H9 (cell line): Measurements from ENCODE around the gene FHL3. TPM values are rescaled to one million over a fixed set of nuclear protein-coding genes. Genes with fewer than 3 reads are reported as not detected.

Experiments
- DNase-seq: peaks from one replicate; pipeline ENCODE4 v3.0.0-alpha.2; 2017
- H2AFZ ChIP-seq: one replicate; pipeline ENCODE4 v1.6.1; 2013; ENCODE audit warnings: mild to moderate bottlenecking, low read length, control low read depth, moderate library complexity
- H2AK5ac ChIP-seq: 2 replicates; pipeline ENCODE4 v1.6.1; 2013; ENCODE audit warnings: low read length, control low read depth, mixed read lengths; ENCODE audit not compliant: insufficient read length
- H2BK120ac ChIP-seq: one replicate; pipeline ENCODE4 v1.6.1; 2013; ENCODE audit warnings: low read depth, mild to moderate bottlenecking, low read length, control low read depth, inconsistent platforms; ENCODE audit not compliant: poor library complexity, severe bottlenecking
- H2BK12ac ChIP-seq: 2 replicates; pipeline ENCODE4 v1.6.1; 2013; ENCODE audit warnings: low read length, control low read depth, mixed read lengths, low read depth; ENCODE audit not compliant: insufficient read length
- H2BK15ac ChIP-seq: 2 replicates; pipeline ENCODE4 v1.6.1; 2013; ENCODE audit warnings: low read depth, low read length, control low read depth
- H2BK20ac ChIP-seq: one replicate; pipeline ENCODE4 v1.6.1; 2013; ENCODE audit warnings: low read depth, mild to moderate bottlenecking, low read length, control low read depth, inconsistent platforms; ENCODE audit not compliant: poor library complexity, severe bottlenecking
- H2BK5ac ChIP-seq: 2 replicates; pipeline ENCODE4 v1.6.1; 2013; ENCODE audit warnings: low read length, control low read depth, mixed read lengths; ENCODE audit not compliant: insufficient read length
- H3K14ac ChIP-seq: 2 replicates; pipeline ENCODE4 v1.6.1; 2013; ENCODE audit warnings: low read length, control low read depth; ENCODE audit not compliant: insufficient read depth
- H3K18ac ChIP-seq: 2 replicates; pipeline ENCODE4 v1.6.1; 2013; ENCODE audit warnings: low read depth, mild to moderate bottlenecking, mixed read lengths, low read length, control low read depth; ENCODE audit not compliant: insufficient read length
- H3K23ac ChIP-seq: 2 replicates; pipeline ENCODE4 v1.6.1; 2013; ENCODE audit warnings: low read length, control low read depth, mixed read lengths, low read depth; ENCODE audit not compliant: insufficient read length
- H3K23me2 ChIP-seq: 2 replicates; pipeline ENCODE4 v1.6.1; 2013; ENCODE audit warnings: low read depth, mild to moderate bottlenecking, mixed read lengths, low read length, control low read depth; ENCODE audit not compliant: insufficient read length, poor library complexity, severe bottlenecking
- H3K27ac ChIP-seq: 2 replicates; pipeline ENCODE4 v1.5.1; 2013; ENCODE audit warnings: low read length, control low read depth, mixed read lengths, low read depth; ENCODE audit not compliant: insufficient read length
- H3K27me3 ChIP-seq: 2 replicates; pipeline ENCODE4 v1.6.1; 2013; ENCODE audit warnings: low read length, control low read depth, inconsistent platforms; ENCODE audit not compliant: insufficient read depth
- H3K4ac ChIP-seq: 2 replicates; pipeline ENCODE4 v1.6.1; 2013; ENCODE audit warnings: low read depth, mild to moderate bottlenecking, control low read depth, inconsistent platforms, low read length, moderate library complexity
- H3K4me1 ChIP-seq: 2 replicates; pipeline ENCODE4 v1.6.1; 2013; ENCODE audit warnings: low read length, control low read depth, inconsistent platforms; ENCODE audit not compliant: insufficient read depth
- H3K4me2 ChIP-seq: 2 replicates; pipeline ENCODE4 v1.6.1; 2013; ENCODE audit warnings: low read length, control low read depth, mixed read lengths; ENCODE audit not compliant: insufficient read length, insufficient read depth
- H3K56ac ChIP-seq: 2 replicates; pipeline ENCODE4 v1.6.1; 2013; ENCODE audit warnings: low read depth, mild to moderate bottlenecking, mixed read lengths, low read length, control low read depth; ENCODE audit not compliant: insufficient read length
- H3K79me1 ChIP-seq: 2 replicates; pipeline ENCODE4 v1.6.1; 2013; ENCODE audit warnings: low read depth, mild to moderate bottlenecking, moderate library complexity, low read length, control low read depth, inconsistent platforms; ENCODE audit not compliant: insufficient read depth, poor library complexity, severe bottlenecking
- H3K79me2 ChIP-seq: 2 replicates; pipeline ENCODE4 v1.6.1; 2013; ENCODE audit warnings: low read length, control low read depth, inconsistent platforms; ENCODE audit not compliant: insufficient read depth
- H3K9ac ChIP-seq: 2 replicates; pipeline ENCODE4 v1.6.1; 2013; ENCODE audit warnings: low read length, control low read depth, mixed read lengths; ENCODE audit not compliant: insufficient read length; ENCODE audit errors: extremely low read depth
- H3K9me3 ChIP-seq: one replicate; pipeline ENCODE4 v1.6.1; 2013; ENCODE audit warnings: low read depth, low read length, inconsistent platforms; ENCODE audit not compliant: control insufficient read depth
- H3T11ph ChIP-seq: one replicate; pipeline ENCODE4 v1.6.1; 2013; ENCODE audit warnings: mild to moderate bottlenecking, low read length, control low read depth, inconsistent platforms
- H4K20me1 ChIP-seq: one replicate; pipeline ENCODE4 v1.6.1; 2013; ENCODE audit not compliant: control insufficient read depth, insufficient read length, insufficient read depth
- H4K5ac ChIP-seq: 2 replicates; pipeline ENCODE4 v1.6.1; 2013; ENCODE audit warnings: low read depth, mild to moderate bottlenecking, mixed read lengths, low read length, control low read depth; ENCODE audit not compliant: insufficient read length
- H4K8ac ChIP-seq: replicated peaks from 2 replicates; pipeline ENCODE4 v1.6.1; 2013; ENCODE audit warnings: low read length, control low read depth, mixed read lengths, low read depth; ENCODE audit not compliant: insufficient read length
- H4K91ac ChIP-seq: 2 replicates; pipeline ENCODE4 v1.6.1; 2013; ENCODE audit warnings: low read depth, mild to moderate bottlenecking, moderate library complexity, mixed read lengths, low read length, control low read depth; ENCODE audit not compliant: insufficient read length
- H3K27ac Mint-ChIP-seq, 3 experiments: 2 replicates in 2 of 3; 3 replicates in 1 of 3; pipeline ENCODE4 v1.8.0; 2020 to 2021; ENCODE audit warnings: mixed read lengths in 3 of 3, mild to moderate bottlenecking in 1 of 3, moderate library complexity in 1 of 3
- H3K27me3 Mint-ChIP-seq: 2 replicates; pipeline ENCODE4 v1.8.0; 2021; ENCODE audit warnings: low read depth, mild to moderate bottlenecking, moderate library complexity, mixed read lengths
- H3K36me3 Mint-ChIP-seq, 3 experiments: 2 replicates in 2 of 3; 3 replicates in 1 of 3; pipeline ENCODE4 v1.8.0; 2020 to 2021; ENCODE audit warnings: low read depth in 3 of 3, mixed read lengths in 3 of 3; ENCODE audit not compliant: insufficient read depth in 1 of 3
- H3K4me1 Mint-ChIP-seq, 2 experiments: 2 replicates each; pipeline ENCODE4 v1.8.0; 2020; ENCODE audit warnings: mixed read lengths in 2 of 2
- H3K4me3 Mint-ChIP-seq, 2 experiments: 2 replicates in 1 of 2; 3 replicates in 1 of 2; pipeline ENCODE4 v1.8.0; 2020 to 2021; ENCODE audit warnings: mild to moderate bottlenecking in 2 of 2, mixed read lengths in 2 of 2, moderate library complexity in 1 of 2
- H3K9me3 Mint-ChIP-seq, 2 experiments: 2 replicates in 1 of 2; 3 replicates in 1 of 2; pipeline ENCODE4 v1.8.0; 2020; ENCODE audit warnings: mild to moderate bottlenecking in 2 of 2, mixed read lengths in 2 of 2, moderate library complexity in 1 of 2
- WGBS: extraction: QIAGEN DNeasy Blood & Tissue Kit; methylation state at CpG from one replicate; pipeline ENCODE4 v1.1.7; 2013; ENCODE audit warnings: missing lambda C conversion rate, low lambda C conversion rate, mixed read lengths; ENCODE audit not compliant: insufficient read length; ENCODE audit errors: extremely low coverage; 5-methylcytosine and 5-hydroxymethylcytosine counted together
- total RNA-seq: library from RNA; stranded (reverse); gene quantifications from 2 replicates; pipeline ENCODE4 v1.2.1, GENCODE V29; 2021
- TF ChIP-seq, protein P1 (sequence below): fragments of 200-600 bp; sonication (generic); conservative IDR thresholded peaks from 3 replicates; pipeline ENCODE4 v1.8.0; 2021; ENCODE audit warnings: antibody characterized with exemption, mild to moderate bottlenecking

The FHL3 gene
- total RNA-seq, 1 experiment from 2014 or later: 32.8 TPM

DNA sequence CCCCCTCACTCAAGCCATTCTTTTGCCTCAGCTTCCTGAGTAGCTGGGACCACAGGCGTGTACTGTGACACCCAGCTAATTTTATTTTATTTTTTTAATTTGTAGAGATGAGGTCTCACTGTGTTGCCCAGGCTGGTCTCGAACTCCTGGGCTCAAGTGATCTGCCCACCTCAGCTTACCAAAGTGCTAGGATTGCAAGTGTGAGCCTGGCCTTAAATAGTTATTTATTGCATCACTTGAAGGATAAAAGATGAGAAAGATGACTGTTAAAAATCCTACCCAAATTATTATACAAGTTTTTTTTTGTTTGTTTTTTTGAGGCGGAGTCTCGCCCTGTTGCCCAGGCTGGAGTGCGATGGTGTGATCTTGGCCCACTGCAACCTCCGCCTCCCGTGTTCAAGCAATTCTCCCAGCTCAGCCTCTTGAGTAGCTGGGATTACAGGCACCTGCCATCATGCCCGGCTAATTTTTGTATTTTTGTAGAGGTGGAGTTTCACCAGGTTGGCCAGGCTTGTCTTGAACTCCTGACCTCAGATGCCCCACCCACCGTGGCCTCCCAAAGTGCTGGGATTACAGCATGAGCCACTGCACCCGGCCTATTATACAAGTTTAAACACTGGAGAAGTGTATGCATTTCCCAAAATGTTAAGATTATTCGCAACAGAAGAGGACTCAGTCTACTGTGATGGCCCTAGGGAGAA is 9.6 kb upstream of the FHL3 start:
- TF ChIP-seq, protein P1, sequence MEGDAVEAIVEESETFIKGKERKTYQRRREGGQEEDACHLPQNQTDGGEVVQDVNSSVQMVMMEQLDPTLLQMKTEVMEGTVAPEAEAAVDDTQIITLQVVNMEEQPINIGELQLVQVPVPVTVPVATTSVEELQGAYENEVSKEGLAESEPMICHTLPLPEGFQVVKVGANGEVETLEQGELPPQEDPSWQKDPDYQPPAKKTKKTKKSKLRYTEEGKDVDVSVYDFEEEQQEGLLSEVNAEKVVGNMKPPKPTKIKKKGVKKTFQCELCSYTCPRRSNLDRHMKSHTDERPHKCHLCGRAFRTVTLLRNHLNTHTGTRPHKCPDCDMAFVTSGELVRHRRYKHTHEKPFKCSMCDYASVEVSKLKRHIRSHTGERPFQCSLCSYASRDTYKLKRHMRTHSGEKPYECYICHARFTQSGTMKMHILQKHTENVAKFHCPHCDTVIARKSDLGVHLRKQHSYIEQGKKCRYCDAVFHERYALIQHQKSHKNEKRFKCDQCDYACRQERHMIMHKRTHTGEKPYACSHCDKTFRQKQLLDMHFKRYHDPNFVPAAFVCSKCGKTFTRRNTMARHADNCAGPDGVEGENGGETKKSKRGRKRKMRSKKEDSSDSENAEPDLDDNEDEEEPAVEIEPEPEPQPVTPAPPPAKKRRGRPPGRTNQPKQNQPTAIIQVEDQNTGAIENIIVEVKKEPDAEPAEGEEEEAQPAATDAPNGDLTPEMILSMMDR: no peak
- Histone ChIP-seq H3K9me3 (no peaks in the 10 kb centered on the region), H2BK120ac (no peak overlapping the region), H3K23ac (no peak overlapping the region), H3K79me2 (peaks cover 17% of the 10 kb centered on the region; the same call in 1 of the 2 replicates), H3K9ac (no peak overlapping the region), H2AK5ac (no peak overlapping the region), H2BK12ac (no peak overlapping the region), H3K27ac (no peak overlapping the region), H2BK15ac (no peak overlapping the region), H3T11ph (no peak overlapping the region), H3K14ac (no peak overlapping the region), H3K4ac (no peak overlapping the region), H3K4me2 (no peak overlapping the region), H3K18ac (no peak overlapping the region), H4K20me1 (no peaks in the 10 kb centered on the region), H3K79me1 (peaks cover 9% of the 10 kb centered on the region), H3K27me3 (no peaks in the 10 kb centered on the region), H2BK20ac (no peak overlapping the region), H4K8ac (no peak overlapping the region), H3K4me1 (peaks cover 3% of the 10 kb centered on the region; the same call in 1 of the 2 replicates), H4K5ac (no peak overlapping the region), H3K23me2 (peaks cover 6% of the 10 kb centered on the region), H2AFZ (no peak overlapping the region), H2BK5ac (no peak overlapping the region), H3K56ac (no peak overlapping the region), H4K91ac (no peak overlapping the region)
- WGBS: no CpG with 5 or more reads among the region's 11 CpGs
- DNase-seq: no peak
- H3K9me3 Mint-ChIP-seq: no peaks in the 10 kb centered on the region
- peaks cover 11 to 15% of the 10 kb centered on the region in 2 experiments for H3K4me1 Mint-ChIP-seq
- H3K4me3 Mint-ChIP-seq: no peak overlapping the region; a peak in 2 of 5 replicates
- H3K27me3 Mint-ChIP-seq: no peaks in the 10 kb centered on the region
- H3K36me3 Mint-ChIP-seq: peaks cover 15 to 53% (median 38%) of the 10 kb centered on the region in 3 experiments; a peak in 6 of 7 replicates
- no peak overlapping the region for H3K27ac Mint-ChIP-seq
